Smooth muscle cell (in vitro differentiated cells): Measurements from ENCODE around the gene KLHL14. TPM values are rescaled to one million over a fixed set of nuclear protein-coding genes. Genes with fewer than 3 reads are reported as not detected.

ENCODE experiments used
- DNase-seq: peaks from one replicate; lab custom pipeline; 2025; ENCODE audit not compliant: unreplicated experiment; lab: John Stamatoyannopoulos, UW
- H2AFZ ChIP-seq: fragments of 200-600 bp; sonication (generic); 2 replicates; pipeline ENCODE4 v1.6.0; 2016; ENCODE audit warnings: antibody characterized with exemption, low read depth, mild to moderate bottlenecking
- H3F3A ChIP-seq: fragments of 200-600 bp; sonication (generic); 2 replicates; pipeline ENCODE4 v1.6.0; 2017; ENCODE audit warnings: antibody characterized with exemption, low read depth
- H3K27ac ChIP-seq: fragments of 200-600 bp; sonication (generic); 2 replicates; pipeline ENCODE4 v1.5.1; 2016; ENCODE audit warnings: low read depth, mild to moderate bottlenecking
- H3K27me3 ChIP-seq: fragments of 200-600 bp; sonication (generic); 2 replicates; pipeline ENCODE4 v1.6.1; 2016; ENCODE audit warnings: low read depth, mild to moderate bottlenecking
- H3K36me3 ChIP-seq: fragments of 200-600 bp; sonication (generic); 2 replicates; pipeline ENCODE4 v1.5.1; 2016; ENCODE audit warnings: low read depth
- H3K4me1 ChIP-seq: fragments of 200-600 bp; sonication (generic); 2 replicates; pipeline ENCODE4 v1.5.1; 2016; ENCODE audit warnings: low read depth
- H3K4me2 ChIP-seq: fragments of 200-600 bp; sonication (generic); 2 replicates; pipeline ENCODE4 v1.6.0; 2016; ENCODE audit warnings: mild to moderate bottlenecking
- H3K4me3 ChIP-seq: fragments of 200-600 bp; sonication (generic); 2 replicates; pipeline ENCODE4 v1.5.1; 2016; ENCODE audit warnings: mild to moderate bottlenecking
- H3K79me2 ChIP-seq: fragments of 200-600 bp; sonication (generic); 2 replicates; pipeline ENCODE4 v1.6.0; 2016; ENCODE audit warnings: low read depth, mild to moderate bottlenecking
- H3K9ac ChIP-seq: fragments of 200-600 bp; sonication (generic); 2 replicates; pipeline ENCODE4 v1.6.0; 2016; ENCODE audit warnings: low read depth
- H3K9me3 ChIP-seq: fragments of 200-600 bp; sonication (generic); replicated peaks from 2 replicates; pipeline ENCODE4 v1.5.1; 2016; ENCODE audit warnings: low read depth
- H4K20me1 ChIP-seq: fragments of 200-600 bp; sonication (generic); 2 replicates; pipeline ENCODE4 v1.6.0; 2016; ENCODE audit warnings: low read depth
- CTCF ChIP-seq: fragments of 200-600 bp; sonication (generic); IDR thresholded peaks from 2 replicates; pipeline ENCODE4 v1.5.1; 2017; ENCODE audit warnings: borderline replicate concordance, mild to moderate bottlenecking, antibody characterized with exemption; ENCODE audit not compliant: insufficient read depth, poor library complexity, severe bottlenecking
- WGBS: methylation state at CpG from one replicate; pipeline ENCODE4 v1.1.7; 2016; ENCODE audit warnings: low lambda C conversion rate; 5-methylcytosine and 5-hydroxymethylcytosine counted together
- polyA plus RNA-seq: library from polyadenylated mRNA; unstranded; fragments of >200 nt; fragmentation: Nextera tagmentation; extraction: Ambion mirVana; gene quantifications from 2 replicates; pipeline ENCODE4 v1.2.1, GENCODE V29; 2016
- total RNA-seq: library from RNA; depleted of rRNA; stranded (reverse); fragments of >200 nt; gene quantifications from 2 replicates; pipeline ENCODE4 v1.2.3, GENCODE V29; 2014

KLHL14 gene
- total and polyA plus RNA-seq, 2 experiments from 2014 or later, result not detected

DNA sequence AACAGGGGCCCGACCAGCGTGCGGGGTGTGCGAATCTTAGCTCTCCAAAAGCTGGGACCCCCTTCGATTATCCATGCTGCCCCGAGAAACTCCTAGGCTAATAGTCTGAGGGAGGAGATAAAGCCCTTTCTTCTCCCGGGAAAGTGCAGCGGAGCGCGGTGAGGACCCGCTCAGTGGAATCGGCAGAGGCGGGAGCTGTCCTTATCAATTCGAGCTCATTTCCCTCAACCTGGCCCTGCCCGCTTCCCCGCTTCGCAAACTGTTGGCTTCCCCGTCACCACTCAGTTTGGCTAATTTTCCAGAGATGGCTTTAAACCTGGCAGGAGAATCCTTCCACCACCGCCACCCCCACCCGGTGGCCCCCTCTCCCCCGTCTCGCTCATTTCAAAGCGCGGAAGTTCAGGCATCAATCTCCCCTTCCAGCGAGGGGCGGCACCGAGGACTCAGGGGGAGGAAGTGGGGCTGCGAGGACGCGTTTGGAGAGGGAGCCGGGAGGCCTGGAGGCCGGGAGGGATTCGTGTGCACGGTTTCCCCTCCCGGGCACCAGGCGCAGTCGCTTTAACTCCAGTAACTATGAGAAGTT is 1.6 kb downstream of the KLHL14 start:
- no peak for DNase-seq
- Histone ChIP-seq H3K36me3 (no peaks in the 10 kb centered on the region), H3K27ac (no peak overlapping the region), H3K9ac (no peak overlapping the region), H4K20me1 (no peaks in the 10 kb centered on the region), H3K79me2 (no peaks in the 10 kb centered on the region), H3K4me1 (peaks cover 11% of the 10 kb centered on the region), H3F3A (no peaks in the 10 kb centered on the region), H3K27me3 (peaks cover 95% of the 10 kb centered on the region), H2AFZ (no peak overlapping the region), H3K4me2 (peak overlapping the region; percentile 88), H3K9me3 (no peaks in the 10 kb centered on the region), H3K4me3 (peak overlapping the region; percentile 46)
- 2% methylated on average over 29 of the region's 37 CpGs for WGBS
- TF ChIP-seq CTCF, result no peak

- Histone ChIP-seq H3F3A (no peaks in the 10 kb centered on the region), H3K4me1 (peaks cover 11% of the 10 kb centered on the region), H3K4me2 (peak overlapping the region; percentile 88), H3K79me2 (no peaks in the 10 kb centered on the region), H3K27ac (no peak overlapping the region), H4K20me1 (no peaks in the 10 kb centered on the region), H3K9me3 (no peaks in the 10 kb centered on the region), H3K9ac (no peak overlapping the region), H3K36me3 (no peaks in the 10 kb centered on the region), H2AFZ (no peak overlapping the region), H3K4me3 (peak overlapping the region; percentile 46), H3K27me3 (peaks cover 100% of the 10 kb centered on the region)
- no peak for DNase-seq
- TF ChIP-seq CTCF, result no peak
- 2% methylated on average over 23 of the region's 34 CpGs for WGBS
Measured at GRCh38 chr18:32770666-32771168, 2.1 kb downstream of the KLHL14 start.

DNA sequence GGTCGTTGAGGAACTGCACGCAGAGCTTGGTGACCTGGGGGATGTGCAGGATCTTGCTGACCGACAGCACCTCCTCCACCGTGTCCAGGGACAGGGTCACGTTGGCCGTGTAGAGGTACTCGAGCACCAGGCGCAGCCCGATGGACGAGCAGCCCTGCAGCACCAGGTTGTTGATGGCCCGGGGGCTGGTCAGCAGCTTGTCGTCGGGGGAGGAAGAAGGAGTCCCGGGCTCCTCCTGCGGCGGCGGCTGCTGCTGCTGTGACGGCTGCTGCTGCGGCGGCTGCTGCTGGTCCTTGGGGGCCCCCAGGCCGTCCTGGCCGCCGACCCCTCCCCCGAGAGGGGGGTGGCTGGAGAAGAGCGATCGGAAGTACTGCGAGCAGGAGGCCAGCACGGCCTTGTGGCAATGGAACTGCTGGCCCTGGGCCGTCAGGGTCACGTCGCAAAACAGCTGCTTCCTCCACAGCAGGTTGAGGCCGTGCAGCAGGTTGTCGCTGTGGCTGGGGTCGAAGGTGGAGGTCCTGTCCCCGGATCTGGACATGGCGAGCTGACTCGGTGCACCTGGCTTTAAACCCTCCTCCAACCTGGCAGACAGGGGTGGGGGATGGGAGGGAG is 2.7 kb downstream of the KLHL14 start:
- no peak for TF ChIP-seq CTCF
- Histone ChIP-seq H3K9ac (no peak overlapping the region), H3K9me3 (no peaks in the 10 kb centered on the region), H3K27me3 (peaks cover 100% of the 10 kb centered on the region), H4K20me1 (no peaks in the 10 kb centered on the region), H2AFZ (no peak overlapping the region), H3K4me2 (peak overlapping the region; percentile 6), H3K27ac (no peak overlapping the region), H3K36me3 (no peaks in the 10 kb centered on the region), H3K4me1 (peaks cover 11% of the 10 kb centered on the region), H3F3A (no peaks in the 10 kb centered on the region), H3K4me3 (no peak overlapping the region), H3K79me2 (no peaks in the 10 kb centered on the region)
- WGBS, result 2% methylated on average over 34 of the region's 37 CpGs
- no peak for DNase-seq
